Measurements from ENCODE around the gene ZMYND12.

ZMYND12 gene

DNA sequence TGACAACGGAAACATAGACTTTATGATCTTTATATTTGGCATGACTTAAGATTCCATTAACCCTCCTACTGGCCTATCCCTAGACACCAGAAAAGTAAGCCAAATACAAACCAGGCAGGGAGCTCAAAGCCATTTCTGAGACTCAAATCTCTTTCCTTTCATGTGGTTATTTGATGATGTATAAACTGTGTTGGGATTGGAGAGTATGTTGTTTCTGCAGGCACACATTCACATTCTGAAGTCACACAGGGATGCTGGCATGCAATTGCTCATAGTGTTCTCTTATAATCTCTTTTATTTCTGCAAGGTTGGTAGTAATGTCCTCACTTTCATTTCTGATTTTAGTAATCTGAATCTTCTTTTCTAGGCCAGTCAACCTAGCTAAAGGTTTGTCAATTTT lies 5.8 kb downstream of the ZMYND12 start:
- Histone ChIP-seq H2BK12ac (ENCODE audit: low read length) (no peak overlapping the region), H4K91ac (ENCODE audit: low read depth, low read length, poor library complexity) (no peak overlapping the region), H3K4me1 (ENCODE audit: control insufficient read depth in 2 of 2, insufficient read depth in 1 of 2, low read depth in 1 of 2, low read length in 2 of 2) (no peaks in the 10 kb centered on the region), H3K9ac (ENCODE audit: low read depth, low read length, poor library complexity) (no peak overlapping the region), H2BK15ac (ENCODE audit: low read length) (no peak overlapping the region), H3K23ac (ENCODE audit: low read depth, low read length, poor library complexity) (no peak overlapping the region), H3K27me3 (ENCODE audit: control insufficient read depth in 3 of 3, insufficient read depth in 3 of 3, low read depth in 1 of 3, low read length in 3 of 3) (peaks cover 0 to 15% (median 4%) of the 10 kb centered on the region in 3 experiments), H3K4me2 (ENCODE audit: insufficient read depth, low read length, poor library complexity, severe bottlenecking) (no peak overlapping the region), H3K9me3 (replicated peaks in 1 of 2; ENCODE audit: control insufficient read depth in 2 of 2, insufficient read depth in 1 of 2, low read depth in 1 of 2, low read length in 2 of 2) (peaks cover 0 to 2% of the 10 kb centered on the region in 2 donors), H3K36me3 (replicated peaks in 1 of 2; ENCODE audit: control insufficient read depth in 2 of 2, insufficient read depth in 2 of 2, low read length in 2 of 2) (no peaks in the 10 kb centered on the region), H3K18ac (ENCODE audit: low read length) (no peak overlapping the region), H2BK5ac (ENCODE audit: low read length) (no peak overlapping the region), H2AFZ (ENCODE audit: low read length) (no peak overlapping the region), H3K27ac (replicated peaks; ENCODE audit: low read length) (no peak overlapping the region), H3K79me1 (ENCODE audit: low read depth, low read length) (no peaks in the 10 kb centered on the region), H4K8ac (ENCODE audit: low read depth, low read length) (no peak overlapping the region), H3K4ac (ENCODE audit: low read length) (no peak overlapping the region), H2AK5ac (ENCODE audit: low read depth, low read length) (no peak overlapping the region), H3K14ac (ENCODE audit: low read length) (no peak overlapping the region), H3K4me3 (ENCODE audit: low read length in 2 of 2) (no peak overlapping the region), H2BK120ac (ENCODE audit: low read depth, low read length) (no peak overlapping the region)
- DNase-seq (ENCODE audit: low spot score): no peak
- WGBS, 2 donors (ENCODE audit: extremely low coverage in 2 of 2, insufficient read length in 2 of 2, insufficient replicate concordance in 1 of 2): no CpG with 5 or more reads among the region's 1 CpG

DNA sequence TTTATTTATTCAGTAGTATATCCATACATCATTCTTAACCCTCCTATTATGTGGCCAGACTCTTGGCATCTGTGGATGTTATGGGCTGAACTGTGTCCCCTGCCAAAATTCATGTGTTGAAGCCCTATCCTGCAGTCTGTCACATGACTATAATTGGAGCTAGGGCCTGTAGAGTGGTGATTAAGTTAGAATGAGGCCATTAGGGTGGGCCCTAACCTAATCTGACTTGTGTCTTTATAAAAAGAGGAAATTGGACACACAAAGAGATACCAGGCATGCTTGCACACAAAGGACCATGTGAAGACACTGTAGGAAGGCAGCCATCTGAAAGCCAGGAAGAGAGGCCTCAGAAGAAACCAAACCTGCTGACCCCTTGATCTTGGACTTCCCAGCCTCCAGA lies 6.6 kb downstream of the ZMYND12 start:
- Histone ChIP-seq H3K27ac (replicated peaks; ENCODE audit: low read length) (no peak overlapping the region), H2BK15ac (ENCODE audit: low read length) (no peak overlapping the region)

DNA sequence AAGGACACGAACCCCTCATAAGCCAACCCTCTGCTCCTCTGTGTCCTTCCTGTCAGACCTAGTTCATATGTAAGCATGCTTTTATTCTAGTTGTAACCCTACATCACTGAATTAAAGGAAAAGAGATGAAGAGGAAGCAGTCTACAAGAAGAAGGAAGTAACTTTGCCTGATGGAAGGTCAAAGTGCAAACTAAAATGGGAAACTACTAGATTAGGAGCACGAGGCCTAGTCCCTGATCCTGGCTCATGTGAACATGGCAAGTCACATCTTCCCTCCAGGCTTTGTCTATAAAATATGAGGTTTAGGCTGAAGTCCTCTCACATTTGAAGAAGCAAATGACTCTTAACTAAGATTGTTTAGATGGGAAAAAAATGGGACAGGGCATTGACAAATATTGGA lies 13.2 kb downstream of the ZMYND12 start:
- Histone ChIP-seq H3K79me1 (ENCODE audit: low read depth, low read length) (no peaks in the 10 kb centered on the region), H3K36me3 (replicated peaks in 1 of 2; ENCODE audit: control insufficient read depth in 2 of 2, insufficient read depth in 2 of 2, low read length in 2 of 2) (no peaks in the 10 kb centered on the region), H3K4ac (ENCODE audit: low read length) (no peak overlapping the region), H2BK15ac (ENCODE audit: low read length) (no peak overlapping the region), H3K9ac (ENCODE audit: low read depth, low read length, poor library complexity) (no peak overlapping the region), H3K4me2 (ENCODE audit: insufficient read depth, low read length, poor library complexity, severe bottlenecking) (no peak overlapping the region), H4K8ac (ENCODE audit: low read depth, low read length) (no peak overlapping the region), H2BK5ac (ENCODE audit: low read length) (no peak overlapping the region), H3K27me3 (ENCODE audit: control insufficient read depth in 3 of 3, insufficient read depth in 3 of 3, low read depth in 1 of 3, low read length in 3 of 3) (peaks cover 0 to 3% (median 0%) of the 10 kb centered on the region in 3 experiments), H2BK120ac (ENCODE audit: low read depth, low read length) (no peak overlapping the region), H3K9me3 (replicated peaks in 1 of 2; ENCODE audit: control insufficient read depth in 2 of 2, insufficient read depth in 1 of 2, low read depth in 1 of 2, low read length in 2 of 2) (no peaks in the 10 kb centered on the region), H2BK12ac (ENCODE audit: low read length) (no peak overlapping the region), H3K4me3 (ENCODE audit: low read length in 2 of 2) (no peak overlapping the region), H4K91ac (ENCODE audit: low read depth, low read length, poor library complexity) (no peak overlapping the region), H3K27ac (replicated peaks; ENCODE audit: low read length) (no peak overlapping the region), H3K18ac (ENCODE audit: low read length) (no peak overlapping the region), H3K23ac (ENCODE audit: low read depth, low read length, poor library complexity) (no peak overlapping the region), H3K4me1 (ENCODE audit: control insufficient read depth in 2 of 2, insufficient read depth in 1 of 2, low read depth in 1 of 2, low read length in 2 of 2) (no peaks in the 10 kb centered on the region), H2AK5ac (ENCODE audit: low read depth, low read length) (no peak overlapping the region), H3K14ac (ENCODE audit: low read length) (no peak overlapping the region), H2AFZ (ENCODE audit: low read length) (peak overlapping the region; percentile 33)
- WGBS, 2 donors (ENCODE audit: extremely low coverage in 2 of 2, insufficient read length in 2 of 2, insufficient replicate concordance in 1 of 2): no CpG with 5 or more reads among the region's 2 CpGs
- DNase-seq (ENCODE audit: low spot score): no peak

More for the DNA sequence above, 6.6 kb downstream of the ZMYND12 start:
- no peak overlapping the region for H3K4me2 ChIP-seq (ENCODE audit: insufficient read depth, low read length, poor library complexity, severe bottlenecking)
- no peaks in the 10 kb centered on the region for H3K36me3 ChIP-seq (replicated peaks in 1 of 2; ENCODE audit: control insufficient read depth in 2 of 2, insufficient read depth in 2 of 2, low read length in 2 of 2)
- no peak overlapping the region for H3K14ac ChIP-seq (ENCODE audit: low read length)
- no peak overlapping the region for H2BK120ac ChIP-seq (ENCODE audit: low read depth, low read length)
- H2AFZ ChIP-seq (ENCODE audit: low read length): no peak overlapping the region
- H3K18ac ChIP-seq (ENCODE audit: low read length): no peak overlapping the region
- H2AK5ac ChIP-seq (ENCODE audit: low read depth, low read length): no peak overlapping the region
- no peak overlapping the region for H3K9ac ChIP-seq (ENCODE audit: low read depth, low read length, poor library complexity)
- H3K23ac ChIP-seq (ENCODE audit: low read depth, low read length, poor library complexity): no peak overlapping the region
- no peak overlapping the region for H4K91ac ChIP-seq (ENCODE audit: low read depth, low read length, poor library complexity)
- no peak overlapping the region for H3K4ac ChIP-seq (ENCODE audit: low read length)
- no peak for DNase-seq (ENCODE audit: low spot score)
- no peak overlapping the region for H2BK12ac ChIP-seq (ENCODE audit: low read length)
- peaks cover 0 to 15% (median 4%) of the 10 kb centered on the region in 3 experiments for H3K27me3 ChIP-seq (ENCODE audit: control insufficient read depth in 3 of 3, insufficient read depth in 3 of 3, low read depth in 1 of 3, low read length in 3 of 3)
- H4K8ac ChIP-seq (ENCODE audit: low read depth, low read length): no peak overlapping the region
- no peaks in the 10 kb centered on the region for H3K79me1 ChIP-seq (ENCODE audit: low read depth, low read length)
- no peaks in the 10 kb centered on the region for H3K4me1 ChIP-seq (ENCODE audit: control insufficient read depth in 2 of 2, insufficient read depth in 1 of 2, low read depth in 1 of 2, low read length in 2 of 2)
- no peak overlapping the region for H2BK5ac ChIP-seq (ENCODE audit: low read length)
- H3K9me3 ChIP-seq (replicated peaks in 1 of 2; ENCODE audit: control insufficient read depth in 2 of 2, insufficient read depth in 1 of 2, low read depth in 1 of 2, low read length in 2 of 2): peaks cover 0 to 2% of the 10 kb centered on the region in 2 donors
- no peak overlapping the region for H3K4me3 ChIP-seq (ENCODE audit: low read length in 2 of 2)

DNA sequence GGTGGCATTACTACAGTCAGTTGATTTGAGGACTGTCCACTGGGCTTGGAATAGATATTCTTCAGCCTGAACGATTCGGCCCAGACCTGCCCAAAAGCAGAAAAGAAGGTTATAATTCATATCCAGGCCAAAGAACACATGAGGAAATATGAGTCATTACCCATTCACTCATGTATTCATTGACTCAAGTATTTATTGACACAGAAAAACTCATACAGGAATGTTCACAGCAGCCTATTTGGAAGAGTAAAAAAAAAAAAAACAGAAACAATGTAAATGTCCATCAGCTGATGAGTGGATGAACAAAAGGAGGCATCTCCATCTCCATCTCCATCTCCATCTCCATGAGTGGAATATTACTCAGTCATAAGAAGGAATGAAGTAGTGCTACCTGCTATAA lies 15.9 kb downstream of the ZMYND12 start:
- no peak for DNase-seq (ENCODE audit: low spot score)
- Histone ChIP-seq H3K4me1 (ENCODE audit: control insufficient read depth in 2 of 2, insufficient read depth in 1 of 2, low read depth in 1 of 2, low read length in 2 of 2) (no peaks in the 10 kb centered on the region), H4K91ac (ENCODE audit: low read depth, low read length, poor library complexity) (no peak overlapping the region), H3K18ac (ENCODE audit: low read length) (no peak overlapping the region), H3K9me3 (replicated peaks in 1 of 2; ENCODE audit: control insufficient read depth in 2 of 2, insufficient read depth in 1 of 2, low read depth in 1 of 2, low read length in 2 of 2) (no peaks in the 10 kb centered on the region), H2BK120ac (ENCODE audit: low read depth, low read length) (no peak overlapping the region), H3K4me3 (ENCODE audit: low read length in 2 of 2) (no peak overlapping the region), H4K8ac (ENCODE audit: low read depth, low read length) (no peak overlapping the region), H3K23ac (ENCODE audit: low read depth, low read length, poor library complexity) (no peak overlapping the region), H3K14ac (ENCODE audit: low read length) (no peak overlapping the region), H2BK5ac (ENCODE audit: low read length) (no peak overlapping the region), H2AK5ac (ENCODE audit: low read depth, low read length) (no peak overlapping the region), H3K4ac (ENCODE audit: low read length) (no peak overlapping the region), H2BK12ac (ENCODE audit: low read length) (no peak overlapping the region), H2BK15ac (ENCODE audit: low read length) (no peak overlapping the region), H3K79me1 (ENCODE audit: low read depth, low read length) (no peaks in the 10 kb centered on the region), H3K27me3 (ENCODE audit: control insufficient read depth in 3 of 3, insufficient read depth in 3 of 3, low read depth in 1 of 3, low read length in 3 of 3) (no peaks in the 10 kb centered on the region), H2AFZ (ENCODE audit: low read length) (no peak overlapping the region), H3K4me2 (ENCODE audit: insufficient read depth, low read length, poor library complexity, severe bottlenecking) (no peak overlapping the region), H3K9ac (ENCODE audit: low read depth, low read length, poor library complexity) (no peak overlapping the region), H3K27ac (replicated peaks; ENCODE audit: low read length) (no peak overlapping the region), H3K36me3 (replicated peaks in 1 of 2; ENCODE audit: control insufficient read depth in 2 of 2, insufficient read depth in 2 of 2, low read length in 2 of 2) (no peaks in the 10 kb centered on the region)
- no CpG with 5 or more reads among the region's 2 CpGs for WGBS, 2 donors (ENCODE audit: extremely low coverage in 2 of 2, insufficient read length in 2 of 2, insufficient replicate concordance in 1 of 2)

All from neuronal stem cell (in vitro differentiated cells).